Heart left ventricle (tissue), 16 donors: ENCODE data around the gene ZNF57. TPM values are rescaled to one million over a fixed set of nuclear protein-coding genes. Genes with fewer than 3 reads are reported as not detected.
"Not testable (repeated sequence)": the region's sequence is repeated elsewhere in the genome, so short reads cannot be mapped to it uniquely, and the experiment has no call there.

Source experiments
- ATAC-seq, 4 donors: fragments of 200-7000 bp; cut with Tn5 transposase; one replicate each; pipeline ENCODE4 v1.9.1; 2020 to 2022; ENCODE audit warnings: moderate library complexity in 4 of 4, mild to moderate bottlenecking in 3 of 4, moderate number of reproducible peaks in 1 of 4
- DNase-seq, 5 donors: peaks; one replicate each; pipeline ENCODE4 v3.0.0-alpha.2; 2020
- H3K27ac ChIP-seq, 12 donors: fragments of 200-600 bp; sonication (generic) in 4 of 12; one replicate each; pipeline versions ENCODE4 v1.5.0 to v1.8.0; 2016 to 2022; ENCODE audit warnings: mild to moderate bottlenecking in 2 of 12
- H3K27me3 ChIP-seq, 9 donors: fragments of 200-600 bp; sonication (generic) in 2 of 9; one replicate each; pipeline versions ENCODE4 v1.5.1 to v1.8.0; 2016 to 2022; ENCODE audit warnings: mild to moderate bottlenecking in 3 of 9
- H3K36me3 ChIP-seq, 9 donors: fragments of 200-600 bp; sonication (generic) in 2 of 9; one replicate each; pipeline versions ENCODE4 v1.5.0 to v1.8.0; 2018 to 2022; ENCODE audit warnings: mild to moderate bottlenecking in 2 of 9
- H3K4me1 ChIP-seq, 12 donors: fragments of 200-600 bp; sonication (generic) in 4 of 12; one replicate each; pipeline versions ENCODE4 v1.5.0 to v1.8.0; 2016 to 2022; ENCODE audit warnings: mild to moderate bottlenecking in 3 of 12
- H3K4me3 ChIP-seq, 12 donors: fragments of 200-600 bp; sonication (generic) in 4 of 12; one replicate each; pipeline versions ENCODE4 v1.5.0 to v1.8.0; 2017 to 2022; ENCODE audit warnings: mild to moderate bottlenecking in 9 of 12, moderate library complexity in 4 of 12
- H3K9me3 ChIP-seq, 12 donors: fragments of 200-600 bp; sonication (generic) in 4 of 12; one replicate each; pipeline versions ENCODE4 v1.5.0 to v1.8.0; 2016 to 2022; ENCODE audit warnings: mild to moderate bottlenecking in 1 of 12
- CTCF ChIP-seq, 12 donors: fragments of 200-600 bp; sonication (generic) in 4 of 12; IDR thresholded peaks; one replicate each; pipeline versions ENCODE4 v1.5.0 to v1.8.0; 2018 to 2022; ENCODE audit warnings: antibody characterized with exemption in 12 of 12, mild to moderate bottlenecking in 5 of 12
- POLR2A ChIP-seq, 2 donors: fragments of 450-650 bp; IDR thresholded peaks; one replicate each; pipeline ENCODE4 v1.6.1; 2017; ENCODE audit warnings: antibody characterized with exemption in 2 of 2, mild to moderate bottlenecking in 2 of 2, moderate library complexity in 2 of 2
- WGBS, 4 donors: extraction: QIAGEN DNeasy Blood & Tissue Kit in 2 of 4; methylation state at CpG; one replicate each; pipeline versions ENCODE4 v1.1.5 to v1.1.7; 2013 to 2018; 5-methylcytosine and 5-hydroxymethylcytosine counted together
- intact Hi-C, 10 donors: fragments of 100-400 bp; cut with DNase I; formaldehyde crosslinking; loops; one replicate each; pipeline versions ENCODE4 v1.11.1 to v1.14.2; 2022
- polyA plus RNA-seq, 2 donors: library from polyadenylated mRNA; stranded (reverse); fragments of 200-250 nt; gene quantifications; one replicate each; pipeline ENCODE4 v1.2.3, GENCODE V29; 2013
- total RNA-seq, 9 donors: library from RNA; depleted of rRNA in 2 of 9; stranded (reverse); fragments of >200 nt in 2 of 9; fragmentation: NEBNext Ultra II Directional in 3 of 9; extraction: Animal tissue kit (Norgen Biotek cat#: 25700) in 3 of 9; gene quantifications; one replicate each; pipeline versions ENCODE4 v1.1.0 to v1.2.4, GENCODE V29; 2016 to 2023
- donor health status: ischemic (EF 13 %, LVEDD 7.1; RV severe dilation, severe dysfunction).
- donor health status: healthy with polysubstance abuse.
- donor health status: DM: no; HTN: yes; CAD: no.
- donor health status: DM: no; HTN: no; CAD: no.
- donor health status: ischemic (EF 25% LVEDD 6.9; RV normal size, moderate dysfunction).
- donor health status: ischemic (EF 25% LVEDD 5.7; RV mildly dilated, moderate dysfunction).
- donor health status: healthy.
- donor health status: DM: yes; HTN: yes; CAD: no.
- donor health status: ischemic (EF 35%, LVEDD 5.7; RV mildly dilated, moderate dysfunction).
- donor health status: nonischemic (EF 11% LVEDD 7.7; RV severe dilation, severe dysfunction).
- donor health status: DM: yes; HTN: yes; CAD: no.
- donor health status: PGD.
- donor health status: ischemic (EF 29% LVEDD 5.4; RV normal size, mild dysfunction).
- donor health status: nonischemic (EF 23%, LVEDD 6.1; RV moderate dilation, normal function).

ZNF57 gene
- total and polyA plus RNA-seq, 11 donors = 2.1 to 5.6 (median 3.3) TPM

- DNase-seq = no peak
- 65 to 76% (median 70%) methylated on average over 4 of the region's 4 CpGs for WGBS, 4 donors
- Histone ChIP-seq H3K36me3 (peaks cover 0 to 8% (median under 1%) of the 10 kb centered on the region in 9 donors), H3K27ac (peak overlapping the region in 1 of 12 donors; percentile 34), H3K4me3 (no peak overlapping the region), H3K27me3 (no peaks in the 10 kb centered on the region), H3K9me3 (peaks cover 0 to 5% (median 0%) of the 10 kb centered on the region in 12 donors), H3K4me1 (no peaks in the 10 kb centered on the region)
- no peak for ATAC-seq
- TF ChIP-seq CTCF (IDR thresholded peaks at IDR 0.05) (no peak), POLR2A (IDR thresholded peaks at IDR 0.05) (no peak)
- intact Hi-C loops = no loop called here
Measured at GRCh38 chr19:2923510-2923909, 22.8 kb downstream of the ZNF57 start.

- TF ChIP-seq CTCF (IDR thresholded peaks at IDR 0.05) (no peak), POLR2A (IDR thresholded peaks at IDR 0.05) (no peak)
- ATAC-seq (peak in 1 of 4 donors; percentile 22), DNase-seq (no peak)
- Histone ChIP-seq H3K27ac (no peak overlapping the region), H3K36me3 (peaks cover 0 to 12% (median 0%) of the 10 kb centered on the region in 9 donors), H3K27me3 (no peaks in the 10 kb centered on the region), H3K4me1 (no peaks in the 10 kb centered on the region), H3K4me3 (no peak overlapping the region), H3K9me3 (peaks cover 0 to 10% (median under 1%) of the 10 kb centered on the region in 12 donors)
- WGBS, 4 donors = 81 to 96% (median 83%) methylated on average over 27 to 53 of the region's 53 CpGs
- intact Hi-C loops = no loop called here
Measured at GRCh38 chr19:2926341-2927031, 25.8 kb downstream of the ZNF57 start.

GRCh38 chr19:2927032-2927430, 26.3 kb downstream of the ZNF57 start:
- no peak overlapping the region for H3K27ac ChIP-seq
- no peaks in the 10 kb centered on the region for H3K4me1 ChIP-seq
- intact Hi-C loops = no loop called here
- H3K27me3 ChIP-seq = no peaks in the 10 kb centered on the region
- H3K36me3 ChIP-seq = peaks cover 0 to 18% (median 0%) of the 10 kb centered on the region in 9 donors
- no peak for TF ChIP-seq POLR2A (IDR thresholded peaks at IDR 0.05)
- no peak for TF ChIP-seq CTCF (IDR thresholded peaks at IDR 0.05)
- DNase-seq = no peak
- H3K4me3 ChIP-seq = no peak overlapping the region
- no peak for ATAC-seq
- H3K9me3 ChIP-seq = peaks cover 0 to 16% (median 5%) of the 10 kb centered on the region in 12 donors
- 92 to 96% (median 94%) methylated on average over 9 to 18 of the region's 18 CpGs for WGBS, 4 donors

- 98 to 99% (median 98%) methylated on average over 18 of the region's 18 CpGs for WGBS, 4 donors
- no peak overlapping the region for H3K27ac ChIP-seq
- ATAC-seq (no peak), DNase-seq (no peak)
- no peaks in the 10 kb centered on the region for H3K4me1 ChIP-seq
- intact Hi-C loops = no loop called here
- no peaks in the 10 kb centered on the region for H3K27me3 ChIP-seq
- H3K4me3 ChIP-seq = no peak overlapping the region
- no peak for TF ChIP-seq CTCF (IDR thresholded peaks at IDR 0.05)
- TF ChIP-seq POLR2A (IDR thresholded peaks at IDR 0.05) = no peak
- peaks cover 0 to 59% (median 34%) of the 10 kb centered on the region in 12 donors for H3K9me3 ChIP-seq
- peaks cover 18 to 81% (median 49%) of the 10 kb centered on the region in 9 donors for H3K36me3 ChIP-seq
Measured at GRCh38 chr19:2933490-2933910, 32.8 kb downstream of the ZNF57 start.

GRCh38 chr19:2935863-2936262, 35.1 kb downstream of the ZNF57 start:
- H3K4me3 ChIP-seq, H3K27me3 ChIP-seq, DNase-seq, ATAC-seq, intact Hi-C loops, H3K27ac ChIP-seq, H3K4me1 ChIP-seq: not testable (repeated sequence)
- H3K9me3 ChIP-seq = peaks cover 0 to 56% (median 34%) of the 10 kb centered on the region in 12 donors
- 94 to 99% (median 98%) methylated on average over 4 of the region's 4 CpGs for WGBS, 4 donors
- peaks cover 18 to 84% (median 59%) of the 10 kb centered on the region in 9 donors for H3K36me3 ChIP-seq
